HepG2 (cell line): ENCODE results near the gene CAMTA2. TPM values are rescaled to one million over a fixed set of nuclear protein-coding genes. Genes with fewer than 3 reads are reported as not detected.
A peak's percentile ranks its signal among the peaks of the same experiment; 100 is the strongest.

Source experiments
- AGO2 ChIP-seq: fragments of 200-400 bp; formaldehyde crosslinking; optimal IDR thresholded peaks from 2 replicates; pipeline ENCODE3; 2017; ENCODE audit warnings: mild to moderate bottlenecking, low read depth, low read length, moderate library complexity
- ATF7 ChIP-seq, 2 experiments: fragments of 450-650 bp in 1 of 2; sonication (generic) in 1 of 2; formaldehyde crosslinking in 1 of 2; IDR thresholded peaks; 2 replicates each; pipeline versions ENCODE4 v1.4.0 to v1.6.1; 2016 to 2020; ENCODE audit warnings: antibody characterized with exemption in 1 of 2, mild to moderate bottlenecking in 1 of 2, missing genetic modification reagents in 1 of 2
- ERF ChIP-seq: IDR thresholded peaks from 2 replicates; pipeline ENCODE4 v1.6.1; 2018; ENCODE audit warnings: missing biosample characterization, missing genetic modification reagents
- GATAD1 ChIP-seq: IDR thresholded peaks from 2 replicates; pipeline ENCODE4 v1.6.1; 2016; ENCODE audit warnings: missing genetic modification reagents, missing compliant biosample characterization
- KMT2A ChIP-seq: sonication (generic); formaldehyde crosslinking; IDR thresholded peaks from 2 replicates; pipeline ENCODE4 v1.4.0; 2020; ENCODE audit warnings: missing genetic modification reagents
- NR1H2 ChIP-seq: sonication (generic); formaldehyde crosslinking; IDR thresholded peaks from 2 replicates; pipeline ENCODE4 v1.8.1; 2022; ENCODE audit warnings: low read depth, missing genetic modification reagents, borderline replicate concordance
- POLR2AphosphoS5 ChIP-seq: IDR thresholded peaks from 2 replicates; pipeline ENCODE4 v1.6.1; 2012; ENCODE audit warnings: low read depth, low read length
- SYNCRIP ChIP-seq: fragments of 200-400 bp; formaldehyde crosslinking; IDR thresholded peaks from 2 replicates; pipeline ENCODE4 v1.6.1; 2018; ENCODE audit warnings: mild to moderate bottlenecking, low read depth, low read length; ENCODE audit not compliant: insufficient read depth
- ZFAT ChIP-seq: sonication (generic); formaldehyde crosslinking; conservative IDR thresholded peaks from 2 replicates; pipeline ENCODE4 v1.8.1; 2023; ENCODE audit warnings: missing genetic modification reagents, inconsistent platforms
- ZMAT3 ChIP-seq: sonication (generic); formaldehyde crosslinking; conservative IDR thresholded peaks from 2 replicates; pipeline ENCODE4 v1.7.0; 2021; ENCODE audit warnings: missing genetic modification reagents
- ZNF232 ChIP-seq: sonication (generic); formaldehyde crosslinking; IDR thresholded peaks from 2 replicates; pipeline ENCODE4 v1.4.0; 2020; ENCODE audit warnings: missing genetic modification reagents, borderline replicate concordance
- ZNF317 ChIP-seq: sonication (generic); formaldehyde crosslinking; IDR thresholded peaks from 2 replicates; pipeline ENCODE4 v1.5.0; 2020; ENCODE audit warnings: mild to moderate bottlenecking, missing genetic modification reagents
- ZNF335 ChIP-seq: sonication (generic); formaldehyde crosslinking; IDR thresholded peaks from 2 replicates; pipeline ENCODE4 v1.4.0; 2020; ENCODE audit warnings: missing genetic modification reagents
- ZNF350 ChIP-seq: sonication (generic); formaldehyde crosslinking; IDR thresholded peaks from 2 replicates; pipeline ENCODE4 v1.4.0; 2020; ENCODE audit warnings: mild to moderate bottlenecking, low read depth, missing genetic modification reagents, borderline replicate concordance
- ZNF383 ChIP-seq: sonication (generic); formaldehyde crosslinking; IDR thresholded peaks from 2 replicates; pipeline ENCODE4 v1.4.0; 2020; ENCODE audit warnings: missing genetic modification reagents, mild to moderate bottlenecking, borderline replicate concordance
- ZNF543 ChIP-seq: sonication (generic); formaldehyde crosslinking; IDR thresholded peaks from 2 replicates; pipeline ENCODE4 v1.4.0; 2020; ENCODE audit warnings: mild to moderate bottlenecking, missing genetic modification reagents
- ZNF598 ChIP-seq: sonication (generic); formaldehyde crosslinking; IDR thresholded peaks from 2 replicates; pipeline ENCODE4 v1.5.1; 2020; ENCODE audit warnings: mild to moderate bottlenecking, missing genetic modification reagents, borderline replicate concordance
- polyA plus RNA-seq, 8 experiments: library from polyadenylated mRNA; depleted of rRNA in 3 of 8; stranded (reverse) in 7 of 8; unstranded in 1 of 8; fragments of >200 nt; fragmentation: Illumina TruSeq in 4 of 8; extraction: Trizol in 4 of 8; gene quantifications; 2 replicates each; pipeline versions ENCODE4 v1.2.1 to v1.2.3, GENCODE V29; 2011 to 2016; ENCODE audit warnings: low read depth in 4 of 8, missing spikeins in 1 of 8, mixed read lengths in 1 of 8; ENCODE audit not compliant: insufficient read depth in 1 of 8
- total RNA-seq, 5 experiments: library from RNA; depleted of rRNA; stranded (reverse); fragments of >200 nt; fragmentation: Illumina TruSeq; extraction: Trizol; gene quantifications; 2 replicates each; pipeline ENCODE4 v1.2.3, GENCODE V29; 2016; ENCODE audit warnings: low read depth in 1 of 5
- TF ChIP-seq, protein P1 (sequence below): sonication (generic); formaldehyde crosslinking; IDR thresholded peaks from 2 replicates; pipeline ENCODE4 v1.4.0; 2020; ENCODE audit warnings: mild to moderate bottlenecking, missing genetic modification reagents
- TF ChIP-seq, protein P2 (sequence below): sonication (generic); formaldehyde crosslinking; IDR thresholded peaks from 2 replicates; pipeline ENCODE4 v1.4.0; 2020; ENCODE audit warnings: mild to moderate bottlenecking, missing genetic modification reagents
- TF ChIP-seq, protein P3 (sequence below): sonication (generic); formaldehyde crosslinking; IDR thresholded peaks from 2 replicates; pipeline ENCODE4 v1.5.0; 2020; ENCODE audit warnings: mild to moderate bottlenecking, low read depth, missing genetic modification reagents, borderline replicate concordance
- TF ChIP-seq, protein P4 (sequence below): sonication (generic); formaldehyde crosslinking; IDR thresholded peaks from 2 replicates; pipeline ENCODE4 v1.9.0; 2021; ENCODE audit warnings: missing genetic modification reagents, borderline replicate concordance

Gene CAMTA2
- total and polyA plus RNA-seq, 2 of the 13 experiments (the other 11 are each of a cell fraction or from before 2014, with no cell fraction given), result 4.1 to 7.1 TPM

DNA sequence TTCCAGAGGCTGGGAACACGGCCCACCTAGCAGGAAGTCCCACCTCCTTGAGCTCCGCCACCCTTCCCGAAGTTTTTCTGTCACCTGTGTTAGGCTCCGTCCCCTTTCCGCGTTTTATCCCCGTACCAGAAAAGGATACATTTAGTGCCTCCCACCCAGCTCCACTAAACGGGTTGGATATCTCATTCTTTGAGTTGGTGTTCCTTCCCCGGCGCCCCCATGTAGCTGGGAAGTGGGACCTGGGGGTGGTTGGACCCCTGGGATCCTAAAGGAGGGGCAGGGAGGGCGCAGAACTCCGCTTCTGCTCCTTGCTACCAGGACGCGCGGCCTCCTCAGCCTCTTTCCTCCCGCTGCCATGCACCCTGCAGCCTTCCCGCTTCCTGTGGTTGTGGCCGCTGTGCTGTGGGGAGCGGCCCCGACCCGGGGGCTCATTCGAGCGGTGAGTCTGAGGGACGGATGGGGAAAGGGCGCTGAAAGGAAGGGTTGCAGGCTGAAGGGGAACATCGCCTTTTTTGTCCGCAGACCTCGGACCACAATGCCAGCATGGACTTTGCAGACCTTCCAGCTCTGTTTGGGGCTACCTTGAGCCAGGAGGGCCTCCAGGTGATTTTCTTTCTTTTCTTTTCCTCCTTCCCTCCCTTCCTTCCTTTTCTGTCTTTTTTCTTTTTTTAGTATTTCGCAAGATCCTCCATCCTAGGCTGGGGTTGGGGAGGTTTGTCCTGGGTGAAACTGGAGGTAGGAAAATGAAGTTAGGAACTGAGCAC lies 46.7 kb downstream of the CAMTA2 start (continued):
- peak; percentile 48; the same call in 1 of the 2 replicates for TF ChIP-seq ZNF598 (CRISPR knock-in tag)
- no peak for TF ChIP-seq SYNCRIP
- TF ChIP-seq, protein P1, sequence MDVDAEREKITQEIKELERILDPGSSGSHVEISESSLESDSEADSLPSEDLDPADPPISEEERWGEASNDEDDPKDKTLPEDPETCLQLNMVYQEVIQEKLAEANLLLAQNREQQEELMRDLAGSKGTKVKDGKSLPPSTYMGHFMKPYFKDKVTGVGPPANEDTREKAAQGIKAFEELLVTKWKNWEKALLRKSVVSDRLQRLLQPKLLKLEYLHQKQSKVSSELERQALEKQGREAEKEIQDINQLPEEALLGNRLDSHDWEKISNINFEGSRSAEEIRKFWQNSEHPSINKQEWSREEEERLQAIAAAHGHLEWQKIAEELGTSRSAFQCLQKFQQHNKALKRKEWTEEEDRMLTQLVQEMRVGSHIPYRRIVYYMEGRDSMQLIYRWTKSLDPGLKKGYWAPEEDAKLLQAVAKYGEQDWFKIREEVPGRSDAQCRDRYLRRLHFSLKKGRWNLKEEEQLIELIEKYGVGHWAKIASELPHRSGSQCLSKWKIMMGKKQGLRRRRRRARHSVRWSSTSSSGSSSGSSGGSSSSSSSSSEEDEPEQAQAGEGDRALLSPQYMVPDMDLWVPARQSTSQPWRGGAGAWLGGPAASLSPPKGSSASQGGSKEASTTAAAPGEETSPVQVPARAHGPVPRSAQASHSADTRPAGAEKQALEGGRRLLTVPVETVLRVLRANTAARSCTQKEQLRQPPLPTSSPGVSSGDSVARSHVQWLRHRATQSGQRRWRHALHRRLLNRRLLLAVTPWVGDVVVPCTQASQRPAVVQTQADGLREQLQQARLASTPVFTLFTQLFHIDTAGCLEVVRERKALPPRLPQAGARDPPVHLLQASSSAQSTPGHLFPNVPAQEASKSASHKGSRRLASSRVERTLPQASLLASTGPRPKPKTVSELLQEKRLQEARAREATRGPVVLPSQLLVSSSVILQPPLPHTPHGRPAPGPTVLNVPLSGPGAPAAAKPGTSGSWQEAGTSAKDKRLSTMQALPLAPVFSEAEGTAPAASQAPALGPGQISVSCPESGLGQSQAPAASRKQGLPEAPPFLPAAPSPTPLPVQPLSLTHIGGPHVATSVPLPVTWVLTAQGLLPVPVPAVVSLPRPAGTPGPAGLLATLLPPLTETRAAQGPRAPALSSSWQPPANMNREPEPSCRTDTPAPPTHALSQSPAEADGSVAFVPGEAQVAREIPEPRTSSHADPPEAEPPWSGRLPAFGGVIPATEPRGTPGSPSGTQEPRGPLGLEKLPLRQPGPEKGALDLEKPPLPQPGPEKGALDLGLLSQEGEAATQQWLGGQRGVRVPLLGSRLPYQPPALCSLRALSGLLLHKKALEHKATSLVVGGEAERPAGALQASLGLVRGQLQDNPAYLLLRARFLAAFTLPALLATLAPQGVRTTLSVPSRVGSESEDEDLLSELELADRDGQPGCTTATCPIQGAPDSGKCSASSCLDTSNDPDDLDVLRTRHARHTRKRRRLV (CRISPR knock-in tag), result no peak
- TF ChIP-seq, protein P2, sequence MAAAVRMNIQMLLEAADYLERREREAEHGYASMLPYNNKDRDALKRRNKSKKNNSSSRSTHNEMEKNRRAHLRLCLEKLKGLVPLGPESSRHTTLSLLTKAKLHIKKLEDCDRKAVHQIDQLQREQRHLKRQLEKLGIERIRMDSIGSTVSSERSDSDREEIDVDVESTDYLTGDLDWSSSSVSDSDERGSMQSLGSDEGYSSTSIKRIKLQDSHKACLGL (CRISPR knock-in tag), result no peak
- no peak for TF ChIP-seq ZMAT3 (CRISPR knock-in tag)
- no peak for TF ChIP-seq ZNF335 (CRISPR knock-in tag)
- no peak for TF ChIP-seq ERF (CRISPR knock-in tag)
- 0 out of 2 replicates have a peak, but pooled peaks have one; percentile 17 for TF ChIP-seq ZNF350
- TF ChIP-seq KMT2A, result no peak
- TF ChIP-seq GATAD1 (CRISPR knock-in tag), result peak; percentile 79; the same call in 1 of the 2 replicates
- TF ChIP-seq ZFAT, result no peak
- TF ChIP-seq NR1H2 (CRISPR knock-in tag), result 0 out of 2 replicates have a peak, but pooled peaks have one; percentile 28
- TF ChIP-seq, protein P3, sequence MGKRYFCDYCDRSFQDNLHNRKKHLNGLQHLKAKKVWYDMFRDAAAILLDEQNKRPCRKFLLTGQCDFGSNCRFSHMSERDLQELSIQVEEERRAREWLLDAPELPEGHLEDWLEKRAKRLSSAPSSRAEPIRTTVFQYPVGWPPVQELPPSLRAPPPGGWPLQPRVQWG, result no peak
- TF ChIP-seq POLR2AphosphoS5, result peak; percentile 51; the same call in 1 of the 2 replicates
- no peak for TF ChIP-seq ATF7 (IDR thresholded peaks at IDR 0.05)
- no peak for TF ChIP-seq ATF7 (CRISPR knock-in tag; IDR thresholded peaks at IDR 0.05)
- peak; percentile 70 for TF ChIP-seq AGO2
- no peak for TF ChIP-seq ZNF232 (CRISPR knock-in tag)
- TF ChIP-seq, protein P4, sequence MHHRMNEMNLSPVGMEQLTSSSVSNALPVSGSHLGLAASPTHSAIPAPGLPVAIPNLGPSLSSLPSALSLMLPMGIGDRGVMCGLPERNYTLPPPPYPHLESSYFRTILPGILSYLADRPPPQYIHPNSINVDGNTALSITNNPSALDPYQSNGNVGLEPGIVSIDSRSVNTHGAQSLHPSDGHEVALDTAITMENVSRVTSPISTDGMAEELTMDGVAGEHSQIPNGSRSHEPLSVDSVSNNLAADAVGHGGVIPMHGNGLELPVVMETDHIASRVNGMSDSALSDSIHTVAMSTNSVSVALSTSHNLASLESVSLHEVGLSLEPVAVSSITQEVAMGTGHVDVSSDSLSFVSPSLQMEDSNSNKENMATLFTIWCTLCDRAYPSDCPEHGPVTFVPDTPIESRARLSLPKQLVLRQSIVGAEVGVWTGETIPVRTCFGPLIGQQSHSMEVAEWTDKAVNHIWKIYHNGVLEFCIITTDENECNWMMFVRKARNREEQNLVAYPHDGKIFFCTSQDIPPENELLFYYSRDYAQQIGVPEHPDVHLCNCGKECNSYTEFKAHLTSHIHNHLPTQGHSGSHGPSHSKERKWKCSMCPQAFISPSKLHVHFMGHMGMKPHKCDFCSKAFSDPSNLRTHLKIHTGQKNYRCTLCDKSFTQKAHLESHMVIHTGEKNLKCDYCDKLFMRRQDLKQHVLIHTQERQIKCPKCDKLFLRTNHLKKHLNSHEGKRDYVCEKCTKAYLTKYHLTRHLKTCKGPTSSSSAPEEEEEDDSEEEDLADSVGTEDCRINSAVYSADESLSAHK, result no peak
- no peak for TF ChIP-seq ZNF317 (CRISPR knock-in tag)
- TF ChIP-seq ZNF543 (CRISPR knock-in tag), result 0 out of 2 replicates have a peak, but pooled peaks have one; percentile 19
- no peak for TF ChIP-seq ZNF383 (CRISPR knock-in tag)
